GM18909 (cell line): Measurements from ENCODE around the gene MEF2C.

Source experiments
- ATAC-seq: cut with Tn5 transposase; IDR thresholded peaks from one replicate; pipeline ENCODE4 v1.9.1; 2021; ENCODE audit warnings: mild to moderate bottlenecking; ENCODE audit not compliant: unreplicated experiment, poor library complexity

MEF2C gene

GRCh38 chr5:88732862-88733261, 150.1 kb downstream of the MEF2C start:
- ATAC-seq, result no peak

DNA sequence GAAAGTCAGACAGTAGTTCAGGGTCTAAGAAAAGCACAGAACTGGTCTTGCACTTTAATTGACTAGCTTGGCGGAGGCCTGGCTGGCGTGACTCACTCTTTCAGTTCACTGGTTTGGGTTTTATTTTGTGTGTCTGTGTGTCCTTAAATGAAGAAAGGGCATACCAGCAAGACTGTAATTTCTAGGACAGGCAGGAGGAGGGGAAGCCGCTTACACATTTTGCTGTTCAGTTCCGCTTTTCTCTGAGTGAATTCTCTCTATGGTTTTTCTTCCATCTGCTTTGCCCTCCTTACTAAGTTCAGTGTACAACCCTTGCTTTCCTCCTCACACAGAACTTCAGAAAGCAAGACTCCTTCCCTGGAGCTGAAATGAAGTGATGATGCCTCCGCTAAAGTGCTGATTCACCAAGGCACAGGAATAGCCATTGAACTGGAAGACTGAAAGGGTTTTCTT, 150.8 kb downstream of the MEF2C start:
- peak; percentile 63 for ATAC-seq

- ATAC-seq, result no peak
Measured at GRCh38 chr5:88729829-88730182, 153.2 kb downstream of the MEF2C start.

DNA sequence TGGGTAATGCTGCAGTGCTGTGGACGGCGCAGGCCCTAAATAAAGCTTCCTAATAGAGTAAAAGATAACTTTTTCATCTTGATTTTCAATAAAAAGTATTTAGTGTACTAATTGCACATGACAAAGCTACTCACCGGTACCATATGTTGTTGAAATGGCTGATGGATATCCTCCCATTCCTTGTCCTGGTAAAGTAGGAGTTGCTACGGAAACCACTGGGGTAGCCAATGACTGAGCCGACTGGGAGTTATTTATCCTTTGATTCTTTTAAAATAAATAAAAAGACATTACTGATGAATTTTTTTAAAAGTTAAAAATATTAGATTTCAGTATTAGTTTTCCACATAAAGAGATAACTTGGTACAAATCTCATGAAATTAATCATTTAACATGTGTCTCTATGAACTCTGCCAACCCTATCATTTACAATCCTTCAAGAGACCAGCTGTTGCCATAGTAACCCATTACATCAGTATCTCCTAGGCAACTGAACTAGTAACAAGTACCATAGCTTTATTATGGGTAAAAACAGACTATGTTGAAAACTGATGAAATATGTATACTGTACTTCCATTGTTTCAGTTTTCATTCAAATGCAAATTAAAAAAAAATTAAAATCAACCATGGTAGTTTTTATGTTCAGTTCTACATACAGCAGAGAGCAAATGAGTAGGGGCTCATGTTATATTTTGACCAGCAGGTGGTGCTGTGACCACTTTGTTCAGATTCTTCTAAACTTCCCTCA, 153.7 kb downstream of the MEF2C start:
- peak; percentile 35 for ATAC-seq

DNA sequence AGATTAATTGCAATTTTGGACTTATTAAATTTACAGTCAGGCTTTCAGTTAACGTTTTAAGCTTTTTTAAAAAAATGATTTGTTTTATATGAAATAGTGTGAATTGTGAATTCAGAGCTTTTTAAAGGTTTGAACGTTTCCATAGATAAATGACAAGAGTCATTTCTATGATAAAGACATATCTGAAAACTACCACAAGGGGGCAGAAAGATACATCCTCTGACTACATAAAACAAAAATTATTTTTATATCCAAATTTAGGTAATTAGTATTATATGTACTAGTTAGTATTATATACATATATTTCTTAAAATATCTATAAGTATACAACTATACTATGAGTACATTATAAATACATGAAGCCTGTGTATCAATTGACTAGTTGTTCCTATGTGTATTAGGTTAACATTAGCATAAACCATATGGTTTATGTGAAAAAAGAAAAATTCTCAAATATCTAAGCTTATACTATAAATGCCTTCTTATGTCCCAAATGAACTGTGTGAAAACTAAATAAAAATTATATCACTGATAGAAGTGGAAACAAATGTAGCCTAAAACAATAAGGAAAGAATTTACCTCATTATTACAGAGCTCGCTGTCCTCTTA, 155.2 kb downstream of the MEF2C start:
- ATAC-seq, result no peak

- ATAC-seq, result no peak
Measured at GRCh38 chr5:88725454-88725853, 157.5 kb downstream of the MEF2C start.

DNA sequence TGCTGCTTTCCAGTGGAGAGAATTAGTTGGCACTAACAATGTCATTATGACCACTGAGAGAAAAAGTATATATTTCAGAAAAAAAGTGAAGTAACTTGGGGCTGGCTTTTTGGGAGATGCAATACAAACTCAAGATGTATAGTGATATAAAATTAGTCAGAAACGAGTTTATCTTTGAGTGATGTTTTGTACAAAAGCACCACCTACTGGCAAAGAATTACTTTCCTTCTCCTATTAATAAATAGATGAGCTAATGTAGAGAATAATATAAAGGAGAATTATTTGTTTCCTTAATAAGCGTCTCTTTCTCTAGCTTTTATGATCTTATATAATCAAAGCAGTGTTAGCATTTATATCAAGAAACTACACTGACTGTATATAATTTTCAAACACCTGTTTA, 158.8 kb downstream of the MEF2C start:
- ATAC-seq, result no peak

DNA sequence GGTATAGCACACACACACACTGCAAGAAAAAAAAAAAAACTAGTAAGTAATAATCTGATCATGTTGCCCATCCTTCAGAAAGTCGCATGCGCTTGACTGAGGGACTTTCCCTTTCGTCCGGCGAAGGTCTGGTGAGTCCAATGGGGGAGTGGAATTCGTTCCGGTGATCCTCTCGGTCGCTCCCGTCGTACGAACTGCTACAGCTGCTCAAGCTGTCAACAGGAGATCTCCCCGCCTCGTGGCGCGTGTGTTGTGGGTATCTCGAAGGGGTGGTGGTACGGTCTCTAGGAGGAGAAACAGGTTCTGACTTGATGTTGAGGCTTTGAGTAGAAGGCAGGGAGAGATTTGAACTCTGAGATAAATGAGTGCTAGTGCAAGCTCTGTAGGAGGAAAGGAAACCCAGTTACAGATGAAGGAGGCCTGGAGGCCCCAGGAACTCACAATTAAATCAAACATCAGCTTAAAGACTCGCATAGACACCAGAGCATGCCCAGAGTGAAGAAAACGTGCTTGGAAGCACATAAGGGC, 160.4 kb downstream of the MEF2C start:
- ATAC-seq, result no peak

DNA sequence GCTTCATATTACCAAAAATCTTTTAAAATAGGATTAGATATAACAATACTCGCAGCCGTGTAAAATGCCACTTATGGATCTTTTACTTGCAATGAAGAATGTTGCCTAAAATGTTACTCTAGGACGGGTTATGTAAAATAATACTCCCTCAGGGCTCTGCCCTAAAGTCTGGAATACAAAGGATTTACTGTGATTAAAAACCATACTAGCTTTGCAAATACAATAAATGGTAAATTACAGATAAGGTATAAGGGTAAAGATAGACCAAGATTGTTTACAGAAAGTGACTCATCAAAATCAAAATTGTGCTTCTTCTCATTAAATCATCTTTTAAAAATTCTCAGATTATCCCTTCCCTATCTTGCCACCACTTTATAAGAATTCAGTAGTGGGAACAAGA, 163.6 kb downstream of the MEF2C start:
- ATAC-seq, result no peak

GRCh38 chr5:88718736-88719135, 164.2 kb downstream of the MEF2C start:
- ATAC-seq, result no peak

GRCh38 chr5:88716101-88716500, 166.9 kb downstream of the MEF2C start:
- ATAC-seq, result no peak

- no peak for ATAC-seq
Measured at GRCh38 chr5:88715503-88715902, 167.5 kb downstream of the MEF2C start.

DNA sequence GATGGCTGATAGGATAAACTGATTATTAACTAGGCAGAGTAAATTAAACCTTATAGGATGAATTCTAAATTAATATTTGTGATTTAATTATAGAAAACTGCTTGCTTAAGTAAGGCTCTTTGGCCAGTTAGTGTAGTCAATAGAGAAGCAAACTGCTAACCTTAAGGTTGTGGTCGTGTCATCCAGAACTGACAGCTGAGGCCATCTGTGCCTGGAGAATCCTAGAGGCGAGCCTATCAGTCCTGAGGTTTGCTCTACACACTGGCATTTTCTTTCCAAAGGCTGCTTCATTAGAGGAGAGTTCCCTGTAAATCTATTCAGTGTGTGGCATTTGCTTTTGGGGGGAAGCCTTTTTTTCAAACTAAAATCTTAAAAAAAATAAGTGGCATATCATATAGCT, 169.2 kb downstream of the MEF2C start:
- ATAC-seq, result no peak

GRCh38 chr5:88708682-88709398, 174.1 kb downstream of the MEF2C start:
- no peak for ATAC-seq

DNA sequence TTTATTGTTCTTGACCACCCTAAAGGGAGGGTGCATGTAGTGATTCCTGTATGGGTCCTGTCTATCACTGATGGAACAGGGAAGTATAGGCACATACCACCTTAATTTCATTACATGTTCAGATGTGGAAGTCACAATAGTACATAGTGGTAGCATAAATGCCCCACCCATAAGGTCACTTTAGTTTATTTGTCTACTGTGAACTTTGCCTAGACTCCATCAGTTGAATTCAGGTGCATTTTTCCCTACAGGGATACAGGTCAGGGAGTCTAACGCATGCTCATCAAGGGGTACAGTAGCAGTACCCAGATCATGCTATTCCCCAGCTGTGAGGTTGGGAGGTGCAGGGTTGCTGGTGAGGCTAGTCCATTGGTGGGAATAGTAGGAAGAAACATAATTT, 175.0 kb downstream of the MEF2C start:
- ATAC-seq, result no peak

GRCh38 chr5:88707216-88707965, 175.6 kb downstream of the MEF2C start:
- ATAC-seq, result no peak

DNA sequence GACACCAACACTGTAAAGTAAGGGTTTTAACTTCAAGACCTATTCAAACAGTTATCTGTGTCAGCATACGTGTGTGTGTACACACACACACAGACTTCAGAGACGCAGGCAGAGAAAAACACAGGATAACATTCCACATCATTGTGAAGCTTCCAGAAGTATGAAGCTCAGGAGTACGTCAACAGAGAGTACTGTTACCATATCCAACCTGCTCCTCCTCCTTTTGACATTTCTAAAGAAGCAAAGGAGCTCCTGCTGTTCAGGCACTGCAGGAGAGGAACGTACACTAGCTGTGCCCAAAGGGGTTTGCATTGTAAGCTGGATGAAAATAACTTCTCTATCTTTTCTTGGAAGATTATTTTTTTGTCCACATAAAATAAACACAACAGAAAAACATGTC, 180.7 kb downstream of the MEF2C start:
- ATAC-seq, result no peak

GRCh38 chr5:88700121-88700520, 182.9 kb downstream of the MEF2C start:
- ATAC-seq, result no peak

GRCh38 chr5:88698290-88698689, 184.7 kb downstream of the MEF2C start:
- no peak for ATAC-seq

DNA sequence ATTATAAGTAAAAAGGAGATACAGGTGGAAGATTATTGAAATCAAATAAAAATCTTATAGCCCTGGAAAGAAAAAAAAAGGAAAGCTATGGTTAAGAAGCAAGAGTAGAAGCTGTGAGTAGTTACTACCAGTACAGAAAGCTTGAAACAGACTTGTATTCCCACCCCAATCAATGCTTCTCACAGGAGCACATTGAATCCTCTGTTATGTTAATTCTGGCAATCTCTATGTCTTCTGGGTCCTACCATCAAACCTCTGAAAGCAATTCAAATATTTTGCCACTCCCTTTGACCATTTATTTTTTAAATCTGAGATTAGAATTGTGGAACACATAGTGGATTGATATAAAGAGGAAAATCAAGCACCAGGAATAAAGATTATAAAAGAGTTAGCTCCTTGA, 186.5 kb downstream of the MEF2C start:
- ATAC-seq, result no peak

GRCh38 chr5:88695931-88696330, 187.1 kb downstream of the MEF2C start:
- no peak for ATAC-seq
